K562 (cell line): ENCODE data around the gene ARHGAP42. TPM values are rescaled to one million over a fixed set of nuclear protein-coding genes. Genes with fewer than 3 reads are reported as not detected.

Experiments used
- ATAC-seq: fragments of 200-7000 bp; cut with Tn5 transposase; 3 replicates; pipeline ENCODE4 v1.9.1; 2020; ENCODE audit warnings: moderate library complexity
- BruUV-seq: library from RNA; stranded (reverse); fragments of 400-500 nt; replicated peaks from 2 replicates; lab custom pipeline; 2021; lab: Mats Ljungman, UMichigan
- CTCF ChIA-PET: fragments of 300-600 bp; formaldehyde crosslinking; extraction: SDS; loops from one replicate; lab custom pipeline; 2021; ENCODE audit warnings: low intra/inter-chr PET ratio; lab: Yijun Ruan, JAX
- POLR2A ChIA-PET: fragments of 300-600, 350-650 bp; sonication (Branson Sonifier 250); formaldehyde crosslinking; extraction: SDS; loops from one replicate; lab custom pipeline; 2021; ENCODE audit warnings: antibody characterized with exemption, inconsistent platforms; lab: Yijun Ruan, JAX
- DNase-seq, 4 experiments: peaks; one replicate each; pipeline versions ENCODE4 v3.0.0 to v3.0.0-alpha.2; 2011 to 2018; ENCODE audit warnings: low spot score in 3 of 4, mixed read lengths in 3 of 4; ENCODE audit errors: extremely low read depth in 1 of 4
- FAIRE-seq: peaks from 2 replicates; lab custom pipeline; 2011; peaks lifted over from hg19 to GRCh38; lab: Jason Lieb, UNC
- H2AFZ ChIP-seq: 2 replicates; pipeline ENCODE4 v1.6.0; 2011; ENCODE audit warnings: low read depth, low read length, control low read depth, inconsistent platforms
- H3K27ac ChIP-seq: fragments of 200-600 bp; 3 replicates; pipeline ENCODE4 v1.8.0; 2011; ENCODE audit warnings: low read depth, mild to moderate bottlenecking, control low read depth, inconsistent platforms, low read length, moderate library complexity, mixed read lengths; ENCODE audit errors: extremely low read depth
- H3K27me3 ChIP-seq, 2 experiments: fragments of 300-600 bp in 1 of 2; 2 replicates in 1 of 2; 3 replicates in 1 of 2; pipeline versions ENCODE4 v1.6.0 to v1.8.0; 2011; ENCODE audit warnings: inconsistent platforms in 2 of 2, low read length in 2 of 2, mild to moderate bottlenecking in 1 of 2, mixed read lengths in 1 of 2, moderate library complexity in 1 of 2; ENCODE audit not compliant: control insufficient read depth in 2 of 2, insufficient read depth in 2 of 2
- H3K36me3 ChIP-seq: fragments of 300-600 bp; 3 replicates; pipeline ENCODE4 v1.8.0; 2011; ENCODE audit warnings: mild to moderate bottlenecking, low read length, inconsistent platforms; ENCODE audit not compliant: control insufficient read depth, insufficient read depth
- H3K4me1 ChIP-seq, 2 experiments: fragments of 200-600 bp in 1 of 2; replicated peaks in 1 of 2; 2 replicates in 1 of 2; 3 replicates in 1 of 2; pipeline versions ENCODE4 v1.5.1 to v1.8.0; 2011; ENCODE audit warnings: inconsistent platforms in 2 of 2, low read length in 2 of 2, mild to moderate bottlenecking in 1 of 2, mixed read lengths in 1 of 2, moderate library complexity in 1 of 2; ENCODE audit not compliant: control insufficient read depth in 2 of 2, insufficient read depth in 2 of 2
- H3K4me2 ChIP-seq: 2 replicates; pipeline ENCODE4 v1.6.1; 2011; ENCODE audit warnings: low read length, control low read depth, inconsistent platforms, mixed read lengths; ENCODE audit not compliant: insufficient read depth
- H3K4me3 ChIP-seq: fragments of 200-600 bp; sonication (generic), shearing (Covaris generic); 2 replicates; pipeline ENCODE4 v1.5.1; 2016; ENCODE audit warnings: control low read depth, inconsistent platforms
- H3K79me2 ChIP-seq: fragments of 200-600 bp; 3 replicates; pipeline ENCODE4 v1.8.0; 2011; ENCODE audit warnings: low read length, inconsistent platforms; ENCODE audit not compliant: control insufficient read depth, insufficient read depth
- H3K9ac ChIP-seq, 2 experiments: 2 replicates each; pipeline versions ENCODE4 v1.6.0 to v1.6.1; 2011; ENCODE audit warnings: low read depth in 2 of 2, low read length in 2 of 2, control low read depth in 1 of 2, inconsistent platforms in 1 of 2, mild to moderate bottlenecking in 1 of 2, mixed read lengths in 1 of 2; ENCODE audit not compliant: insufficient read depth in 1 of 2
- H3K9me1 ChIP-seq: one replicate; pipeline ENCODE4 v1.6.0; 2011; ENCODE audit warnings: inconsistent platforms, mild to moderate bottlenecking, low read length, moderate library complexity; ENCODE audit not compliant: control insufficient read depth, insufficient read depth
- H3K9me3 ChIP-seq: replicated peaks from 2 replicates; pipeline ENCODE4 v1.5.1; 2011; ENCODE audit warnings: low read depth, low read length, inconsistent platforms; ENCODE audit not compliant: control insufficient read depth, insufficient read depth
- H4K20me1 ChIP-seq: replicated peaks from 2 replicates; pipeline ENCODE4 v1.6.1; 2011; ENCODE audit warnings: low read length, inconsistent platforms, mixed read lengths; ENCODE audit not compliant: control insufficient read depth, insufficient read depth
- CBX3 ChIP-seq, 2 experiments: IDR thresholded peaks; 1 replicate in 1 of 2; 2 replicates in 1 of 2; pipeline ENCODE4 v1.6.1; 2012; ENCODE audit warnings: inconsistent platforms in 2 of 2, low read length in 2 of 2, borderline replicate concordance in 1 of 2, control low read depth in 1 of 2
- E2F1 ChIP-seq: sonication (generic); formaldehyde crosslinking; IDR thresholded peaks from 2 replicates; pipeline ENCODE4 v1.8.1; 2023; ENCODE audit warnings: mild to moderate bottlenecking, missing genetic modification reagents, moderate library complexity
- FOXM1 ChIP-seq, 2 experiments: fragments of 450-650 bp in 1 of 2; sonication (generic) in 1 of 2; formaldehyde crosslinking in 1 of 2; IDR thresholded peaks; 2 replicates each; pipeline versions ENCODE4 v1.6.1 to v1.9.0; 2017 to 2022; ENCODE audit warnings: low read depth in 2 of 2, mild to moderate bottlenecking in 2 of 2, missing genetic modification reagents in 1 of 2, moderate library complexity in 1 of 2
- HMBOX1 ChIP-seq: sonication (generic); IDR thresholded peaks from 2 replicates; pipeline ENCODE4 v1.6.1; 2016
- NFIC ChIP-seq: fragments of 450-650 bp; IDR thresholded peaks from 2 replicates; pipeline ENCODE4 v1.6.1; 2017; ENCODE audit warnings: mild to moderate bottlenecking, inconsistent platforms
- OTX1 ChIP-seq: fragments of 450-650 bp; formaldehyde crosslinking; IDR thresholded peaks from 2 replicates; pipeline ENCODE4 v1.4.0; 2022; ENCODE audit warnings: mild to moderate bottlenecking
- PHB2 ChIP-seq: fragments of 450-650 bp; IDR thresholded peaks from 2 replicates; pipeline ENCODE4 v1.6.1; 2017; ENCODE audit warnings: low read depth
- PHF21A ChIP-seq: fragments of 450-650 bp; IDR thresholded peaks from 2 replicates; pipeline ENCODE4 v1.6.1; 2017; ENCODE audit warnings: low read depth, borderline replicate concordance
- PTTG1 ChIP-seq: fragments of 450-650 bp; IDR thresholded peaks from 2 replicates; pipeline ENCODE4 v1.6.1; 2016; ENCODE audit warnings: low read depth, mild to moderate bottlenecking, missing genetic modification characterization, missing compliant biosample characterization
- RBM25 ChIP-seq: fragments of 200-400 bp; formaldehyde crosslinking; IDR thresholded peaks from 2 replicates; pipeline ENCODE4 v1.6.1; 2018; ENCODE audit warnings: low read length, low read depth, moderate library complexity; ENCODE audit not compliant: severe bottlenecking
- SMARCC2 ChIP-seq: fragments of 450-650 bp; IDR thresholded peaks from 2 replicates; pipeline ENCODE4 v1.6.1; 2017; ENCODE audit warnings: antibody characterized with exemption, moderate library complexity, mild to moderate bottlenecking, low read depth
- SOX6 ChIP-seq: fragments of 450-650 bp; IDR thresholded peaks from 2 replicates; pipeline ENCODE4 v1.6.1; 2014; ENCODE audit warnings: mild to moderate bottlenecking
- TEAD4 ChIP-seq, 2 experiments: sonication (generic) in 1 of 2; formaldehyde crosslinking in 1 of 2; IDR thresholded peaks; 2 replicates each; pipeline versions ENCODE4 v1.6.1 to v1.8.0; 2012 to 2022; ENCODE audit warnings: borderline replicate concordance in 1 of 2, inconsistent platforms in 1 of 2, low read length in 1 of 2, mild to moderate bottlenecking in 1 of 2, missing genetic modification reagents in 1 of 2
- TOE1 ChIP-seq, 2 experiments: fragments of 450-650 bp in 1 of 2; sonication (generic) in 1 of 2; formaldehyde crosslinking in 1 of 2; IDR thresholded peaks; 2 replicates each; pipeline versions ENCODE4 v1.7.1 to v1.8.0; 2016 to 2022; ENCODE audit warnings: borderline replicate concordance in 2 of 2, mild to moderate bottlenecking in 2 of 2, antibody characterized with exemption in 1 of 2, inconsistent platforms in 1 of 2, low read depth in 1 of 2, missing genetic modification reagents in 1 of 2, moderate library complexity in 1 of 2
- ZBTB5 ChIP-seq: fragments of 450-650 bp; IDR thresholded peaks from 2 replicates; pipeline ENCODE4 v1.6.1; 2017; ENCODE audit warnings: antibody characterized with exemption
- ZNF175 ChIP-seq: fragments of 200-800 bp; sonication (Bioruptor generic); IDR thresholded peaks from 2 replicates; pipeline ENCODE4 v1.6.1; 2016; ENCODE audit warnings: low read depth, mild to moderate bottlenecking, missing genetic modification characterization, missing compliant biosample characterization
- ZNF384 ChIP-seq: IDR thresholded peaks from 2 replicates; pipeline ENCODE4 v1.6.1; 2012; ENCODE audit warnings: low read depth, low read length, improper control_type of control experiment
- ZNF695 ChIP-seq: fragments of 450-650 bp; formaldehyde crosslinking; IDR thresholded peaks from 2 replicates; pipeline ENCODE4 v1.4.0; 2020; ENCODE audit warnings: mild to moderate bottlenecking, moderate library complexity
- ZNF79 ChIP-seq: fragments of 250-450 bp; sonication (Bioruptor Pico); IDR thresholded peaks from 2 replicates; pipeline ENCODE4 v1.4.0; 2020; ENCODE audit warnings: low read depth, mild to moderate bottlenecking, moderate library complexity
- WGBS: fragments of 100-300 bp; shearing (Covaris generic); methylation state at CpG from one replicate; pipeline ENCODE4 v1.1.6; 2016; ENCODE audit warnings: low coverage, mixed read lengths; ENCODE audit not compliant: insufficient coverage; ENCODE audit errors: missing lambda C conversion rate; 5-methylcytosine and 5-hydroxymethylcytosine counted together
- in situ Hi-C: fragments of 300-500 bp; cut with MboI; formaldehyde crosslinking; loops from 4 replicates; pipeline ENCODE4 v1.15.0; 2018; ENCODE audit warnings: inconsistent platforms, mixed read lengths
- intact Hi-C: fragments of 100-400 bp; cut with micrococcal nuclease; formaldehyde crosslinking; loops from 2 replicates; pipeline ENCODE4 v1.14.2; 2022
- polyA plus RNA-seq, 8 experiments: library from polyadenylated mRNA; depleted of rRNA in 4 of 8; stranded (reverse) in 5 of 8; unstranded in 3 of 8; fragments of >200 nt; fragmentation: Nextera tagmentation in 2 of 8; fragmentation: Illumina TruSeq in 1 of 8; extraction: Ambion mirVana in 2 of 8; extraction: Trizol in 1 of 8; gene quantifications; 2 replicates each; pipeline versions ENCODE4 v1.2.1 to v1.2.3, GENCODE V29; 2011 to 2014; ENCODE audit warnings: inconsistent platforms in 1 of 8, missing spikeins in 1 of 8
- total RNA-seq, 7 experiments: library from RNA; depleted of rRNA in 6 of 7; stranded (reverse); fragments of >200 nt in 6 of 7; fragmentation: Illumina TruSeq in 2 of 7; extraction: Trizol in 2 of 7; gene quantifications; 2 replicates each; pipeline versions ENCODE4 v1.2.1 to v1.2.3, GENCODE V29; 2011 to 2021; ENCODE audit warnings: low replicate concordance in 1 of 7

The ARHGAP42 gene
- total and polyA plus RNA-seq, 9 of the 15 experiments (the other 6 are each of a cell fraction or from before 2014, with no cell fraction given) = 0.95 to 6.1 (median 2.4) TPM

GRCh38 chr11:100869328-100869727 lies 182.2 kb downstream of the ARHGAP42 start:
- in situ Hi-C loops (no loop called here), intact Hi-C loops (no loop called here)
- WGBS = 0% methylated on average over 1 of the region's 1 CpG
- Histone ChIP-seq H3K9ac (no peak overlapping the region), H3K9me1 (no peaks in the 10 kb centered on the region), H3K79me2 (no peaks in the 10 kb centered on the region), H2AFZ (no peak overlapping the region), H3K27me3 (no peaks in the 10 kb centered on the region), H3K36me3 (no peaks in the 10 kb centered on the region; the same call in 1 of the 3 replicates), H3K4me1 (peaks cover 0 to 17% of the 10 kb centered on the region in 2 experiments; a peak in 2 of 5 replicates), H4K20me1 (no peaks in the 10 kb centered on the region), H3K9me3 (peaks cover 2% of the 10 kb centered on the region; the same call in 1 of the 2 replicates), H3K27ac (no peak overlapping the region), H3K4me2 (no peak overlapping the region), H3K4me3 (no peak overlapping the region)
- BruUV-seq = no TSS peak
- peak in 1 of 4 experiments; percentile 30 for DNase-seq
- no peak for FAIRE-seq
- CTCF ChIA-PET = interaction anchor here (0.6 kb wide), 1 partner anchor 13 kb away, joined by 3 read pairs; no protein-coding TSS in a partner anchor
- ATAC-seq = peak; percentile 45; the same call in 1 of the 3 replicates
- POLR2A ChIA-PET = no interaction called here
- no peak for TF ChIP-seq TOE1 (IDR thresholded peaks at IDR 0.05; ENCODE audit: borderline replicate concordance)
- TF ChIP-seq TOE1 (CRISPR knock-in tag; IDR thresholded peaks at IDR 0.05; ENCODE audit: borderline replicate concordance, low read depth) = no peak
- no peak for TF ChIP-seq NFIC
- TF ChIP-seq ZNF175 (CRISPR knock-in tag) = no peak
- no peak for TF ChIP-seq ZNF695 (CRISPR knock-in tag)
- TF ChIP-seq ZNF79 (CRISPR knock-in tag) = no peak
- no peak for TF ChIP-seq CBX3 (IDR thresholded peaks at IDR 0.05; ENCODE audit: borderline replicate concordance in 1 of 2, low read length in 2 of 2)
- TF ChIP-seq PHB2 = no peak
- no peak for TF ChIP-seq ZBTB5
- no peak for TF ChIP-seq RBM25
- TF ChIP-seq HMBOX1 = no peak
- peak; percentile 22; the same call in 1 of the 2 replicates for TF ChIP-seq TEAD4 (IDR thresholded peaks at IDR 0.05; ENCODE audit: low read length)
- no peak for TF ChIP-seq TEAD4 (CRISPR knock-in tag; IDR thresholded peaks at IDR 0.05; ENCODE audit: borderline replicate concordance)
- TF ChIP-seq FOXM1 (IDR thresholded peaks at IDR 0.05; ENCODE audit: low read depth) = no peak
- no peak for TF ChIP-seq FOXM1 (CRISPR knock-in tag; IDR thresholded peaks at IDR 0.05; ENCODE audit: low read depth)
- TF ChIP-seq SMARCC2 = no peak
- no peak for TF ChIP-seq PHF21A
- no peak for TF ChIP-seq PTTG1
- TF ChIP-seq ZNF384 = no peak
- no peak for TF ChIP-seq SOX6
- no peak for TF ChIP-seq E2F1 (CRISPR knock-in tag)
- no peak for TF ChIP-seq OTX1
